Colonic mucosa (tissue), 4 donors: ENCODE measurements around the gene TMEM248. TPM values are rescaled to one million over a fixed set of nuclear protein-coding genes. Genes with fewer than 3 reads are reported as not detected.
"Not testable (repeated sequence)": the region's sequence is repeated elsewhere in the genome, so short reads cannot be mapped to it uniquely, and the experiment has no call there.

Experiments used
- DNase-seq: peaks from one replicate; pipeline ENCODE4 v3.0.0-alpha.2; 2020
- H3K27ac ChIP-seq: fragments of 200-600 bp; one replicate; pipeline ENCODE4 v1.8.0; 2021
- H3K27me3 ChIP-seq: fragments of 200-600 bp; one replicate; pipeline ENCODE4 v1.8.0; 2021
- H3K36me3 ChIP-seq: fragments of 200-600 bp; one replicate; pipeline ENCODE4 v1.8.0; 2021
- H3K4me1 ChIP-seq: fragments of 200-600 bp; one replicate; pipeline ENCODE4 v1.8.0; 2021; ENCODE audit warnings: mild to moderate bottlenecking
- H3K4me3 ChIP-seq: fragments of 200-600 bp; one replicate; pipeline ENCODE4 v1.8.0; 2021
- H3K9ac ChIP-seq, 2 donors: one replicate each; pipeline ENCODE4 v1.7.0; 2013; ENCODE audit warnings: control low read depth in 2 of 2, low read depth in 2 of 2, low read length in 2 of 2
- H3K9me3 ChIP-seq: fragments of 200-600 bp; one replicate; pipeline ENCODE4 v1.8.0; 2021
- CTCF ChIP-seq: fragments of 200-600 bp; IDR thresholded peaks from one replicate; pipeline ENCODE4 v1.8.0; 2022; ENCODE audit warnings: antibody characterized with exemption, mild to moderate bottlenecking
- intact Hi-C: fragments of 100-400 bp; cut with DNase I; formaldehyde crosslinking; loops from one replicate; pipeline ENCODE4 v1.14.1; 2022
- total RNA-seq, 2 donors: library from RNA; stranded (reverse); fragmentation: NEBNext Ultra II Directional in 1 of 2; extraction: Animal tissue kit (Norgen Biotek cat#: 25700) in 1 of 2; gene quantifications; one replicate each; pipeline ENCODE4 v1.2.1, GENCODE V29; 2021
- donor health status: healthy.
- donor health status: DM: no; HTN: no; CAD: no.
- donor health status: DM: no; HTN: no; CAD: no.

TMEM248 gene
- total RNA-seq, 2 donors from 2014 or later, result 108 to 122 TPM

GRCh38 chr7:66905278-66905677 lies 15.7 kb upstream of the TMEM248 start:
- H3K36me3 ChIP-seq, result no peaks in the 10 kb centered on the region
- no peaks in the 10 kb centered on the region for H3K9me3 ChIP-seq
- no peaks in the 10 kb centered on the region for H3K4me1 ChIP-seq
- intact Hi-C loops, result no loop called here
- no peak overlapping the region for H3K4me3 ChIP-seq
- H3K27me3 ChIP-seq, result no peaks in the 10 kb centered on the region
- no peak overlapping the region for H3K9ac ChIP-seq
- DNase-seq, result no peak
- TF ChIP-seq CTCF, result no peak
- no peak overlapping the region for H3K27ac ChIP-seq

- intact Hi-C loops, result no loop called here
- H3K9ac ChIP-seq, result no peak overlapping the region
- no peaks in the 10 kb centered on the region for H3K4me1 ChIP-seq
- H3K27me3 ChIP-seq, result no peaks in the 10 kb centered on the region
- no peaks in the 10 kb centered on the region for H3K36me3 ChIP-seq
- TF ChIP-seq CTCF, result no peak
- no peak for DNase-seq
- no peak overlapping the region for H3K4me3 ChIP-seq
- no peak overlapping the region for H3K27ac ChIP-seq
- H3K9me3 ChIP-seq, result no peaks in the 10 kb centered on the region
Observed at GRCh38 chr7:66905689-66906088, 15.3 kb upstream of the TMEM248 start.

GRCh38 chr7:66907731-66908130 lies 13.3 kb upstream of the TMEM248 start:
- no peak for TF ChIP-seq CTCF
- DNase-seq, result no peak
- H3K9me3 ChIP-seq, result no peaks in the 10 kb centered on the region
- no peak overlapping the region for H3K27ac ChIP-seq
- H3K36me3 ChIP-seq, result no peaks in the 10 kb centered on the region
- H3K4me3 ChIP-seq, result no peak overlapping the region
- no peak overlapping the region for H3K9ac ChIP-seq
- no peaks in the 10 kb centered on the region for H3K27me3 ChIP-seq
- intact Hi-C loops, result no loop called here
- H3K4me1 ChIP-seq, result no peaks in the 10 kb centered on the region

GRCh38 chr7:66908598-66908997 lies 12.4 kb upstream of the TMEM248 start:
- H3K9ac ChIP-seq, H3K4me1 ChIP-seq, intact Hi-C loops, H3K9me3 ChIP-seq, H3K4me3 ChIP-seq, H3K27ac ChIP-seq, H3K27me3 ChIP-seq, DNase-seq, H3K36me3 ChIP-seq: not testable (repeated sequence)

GRCh38 chr7:66910789-66911188 lies 10.2 kb upstream of the TMEM248 start:
- Histone ChIP-seq H3K27me3 (no peaks in the 10 kb centered on the region), H3K4me1 (no peaks in the 10 kb centered on the region), H3K9ac (no peak overlapping the region), H3K9me3 (no peaks in the 10 kb centered on the region), H3K4me3 (no peak overlapping the region), H3K27ac (no peak overlapping the region), H3K36me3 (no peaks in the 10 kb centered on the region)
- intact Hi-C loops, result no loop called here
- DNase-seq, result no peak
- TF ChIP-seq CTCF, result no peak

- H3K36me3 ChIP-seq, H3K27me3 ChIP-seq, DNase-seq, H3K9ac ChIP-seq, H3K9me3 ChIP-seq, H3K4me1 ChIP-seq, H3K27ac ChIP-seq, intact Hi-C loops, H3K4me3 ChIP-seq: not testable (repeated sequence)
Observed at GRCh38 chr7:66911191-66911590, 9.8 kb upstream of the TMEM248 start.

- H3K27ac ChIP-seq, result no peak overlapping the region
- intact Hi-C loops, result no loop called here
- H3K9ac ChIP-seq, result no peak overlapping the region
- DNase-seq, result no peak
- H3K4me1 ChIP-seq, result no peaks in the 10 kb centered on the region
- H3K9me3 ChIP-seq, result no peaks in the 10 kb centered on the region
- TF ChIP-seq CTCF, result no peak
- H3K4me3 ChIP-seq, result no peak overlapping the region
- no peaks in the 10 kb centered on the region for H3K27me3 ChIP-seq
- H3K36me3 ChIP-seq, result no peaks in the 10 kb centered on the region
Observed at GRCh38 chr7:66912195-66912594, 8.8 kb upstream of the TMEM248 start.
